ENCODE measurements around the gene RFPL1. TPM values are rescaled to one million over a fixed set of nuclear protein-coding genes. Genes with fewer than 3 reads are reported as not detected.

Gene RFPL1
- total RNA-seq, 6 donors from 2014 or later = not detected

GRCh38 chr22:29435236-29436136 is 2.9 kb upstream of the RFPL1 start:
- TF ChIP-seq POLR2AphosphoS5 (IDR thresholded peaks at IDR 0.05) (no peak), EP300 (IDR thresholded peaks at IDR 0.05) (no peak), CTCF (IDR thresholded peaks at IDR 0.05) (no peak), POLR2A (IDR thresholded peaks at IDR 0.05) (no peak)
- DNase-seq (no peak), ATAC-seq (ENCODE audit: low FRiP score in 2 of 2) (no peak)
- no peaks in the 10 kb centered on the region for H3K36me3 ChIP-seq
- H3K27me3 ChIP-seq = no peaks in the 10 kb centered on the region
- H3K4me3 ChIP-seq = no peak overlapping the region
- H3K9me3 ChIP-seq = no peaks in the 10 kb centered on the region
- peaks cover 0 to 4% (median 0%) of the 10 kb centered on the region in 4 donors for H3K4me1 ChIP-seq
- WGBS, 2 donors = 77 to 81% methylated on average over 5 of the region's 5 CpGs
- no peak overlapping the region for H3K27ac ChIP-seq

GRCh38 chr22:29442976-29443375 is 4.6 kb downstream of the RFPL1 start:
- H3K9me3 ChIP-seq = no peaks in the 10 kb centered on the region
- 38 to 61% methylated on average over 1 of the region's 1 CpG for WGBS, 2 donors
- TF ChIP-seq POLR2A (IDR thresholded peaks at IDR 0.05) = no peak
- no peak for TF ChIP-seq POLR2AphosphoS5 (IDR thresholded peaks at IDR 0.05)
- TF ChIP-seq EP300 (IDR thresholded peaks at IDR 0.05) = no peak
- TF ChIP-seq CTCF (IDR thresholded peaks at IDR 0.05) = no peak
- H3K4me1 ChIP-seq = no peaks in the 10 kb centered on the region
- no peak for ATAC-seq (ENCODE audit: low FRiP score in 2 of 2)
- H3K27ac ChIP-seq = no peak overlapping the region
- H3K36me3 ChIP-seq = no peaks in the 10 kb centered on the region
- no peaks in the 10 kb centered on the region for H3K27me3 ChIP-seq
- H3K4me3 ChIP-seq = no peak overlapping the region
- DNase-seq = no peak

- Histone ChIP-seq H3K27me3 (no peaks in the 10 kb centered on the region), H3K4me3 (no peak overlapping the region), H3K4me1 (no peaks in the 10 kb centered on the region), H3K36me3 (no peaks in the 10 kb centered on the region), H3K27ac (no peak overlapping the region), H3K9me3 (no peaks in the 10 kb centered on the region)
- ATAC-seq (ENCODE audit: low FRiP score in 2 of 2) = no peak
- 73% methylated on average over 6 of the region's 6 CpGs for WGBS, 2 donors
- no peak for DNase-seq
- TF ChIP-seq EP300 (IDR thresholded peaks at IDR 0.05) (no peak), POLR2A (IDR thresholded peaks at IDR 0.05) (no peak)
Observed at GRCh38 chr22:29443452-29443851, 5.1 kb downstream of the RFPL1 start.

GRCh38 chr22:29443861-29444792 is 5.7 kb downstream of the RFPL1 start:
- WGBS, 2 donors = 60 to 74% methylated on average over 14 of the region's 14 CpGs
- Histone ChIP-seq H3K4me1 (no peaks in the 10 kb centered on the region), H3K27ac (no peak overlapping the region), H3K27me3 (no peaks in the 10 kb centered on the region), H3K9me3 (no peaks in the 10 kb centered on the region), H3K4me3 (no peak overlapping the region), H3K36me3 (no peaks in the 10 kb centered on the region)
- TF ChIP-seq POLR2A (IDR thresholded peaks at IDR 0.05) (no peak), EP300 (IDR thresholded peaks at IDR 0.05) (no peak), CTCF (IDR thresholded peaks at IDR 0.05) (no peak), POLR2AphosphoS5 (IDR thresholded peaks at IDR 0.05) (no peak)
- no peak for DNase-seq
- ATAC-seq (ENCODE audit: low FRiP score in 2 of 2) = no peak

GRCh38 chr22:29445508-29445907 is 7.1 kb downstream of the RFPL1 start:
- H3K27ac ChIP-seq = no peak overlapping the region
- no peaks in the 10 kb centered on the region for H3K4me1 ChIP-seq
- H3K4me3 ChIP-seq = no peak overlapping the region
- H3K27me3 ChIP-seq = no peaks in the 10 kb centered on the region
- no peak for ATAC-seq (ENCODE audit: low FRiP score in 2 of 2)
- no peak for TF ChIP-seq EP300 (IDR thresholded peaks at IDR 0.05)
- TF ChIP-seq POLR2A (IDR thresholded peaks at IDR 0.05) = no peak
- no peak for TF ChIP-seq CTCF (IDR thresholded peaks at IDR 0.05)
- no peak for TF ChIP-seq POLR2AphosphoS5 (IDR thresholded peaks at IDR 0.05)
- 80 to 83% methylated on average over 4 of the region's 4 CpGs for WGBS, 2 donors
- H3K36me3 ChIP-seq = no peaks in the 10 kb centered on the region
- no peaks in the 10 kb centered on the region for H3K9me3 ChIP-seq
- no peak for DNase-seq

Measured in upper lobe of left lung (tissue), 6 donors.